CD4-positive, alpha-beta T cell (primary cell): ENCODE results near the gene COA1. TPM values are rescaled to one million over a fixed set of nuclear protein-coding genes. Genes with fewer than 3 reads are reported as not detected.

Source experiments
- ATAC-seq: fragments of 200-7000 bp; cut with Tn5 transposase; one replicate; pipeline ENCODE4 v1.10.0; 2022; ENCODE audit warnings: mild to moderate bottlenecking; ENCODE audit not compliant: poor library complexity
- CTCF ChIA-PET: fragments of 350-600 bp; sonication (Branson Sonifier 250); formaldehyde crosslinking; loops from one replicate; lab custom pipeline; 2021; ENCODE audit warnings: antibody characterized with exemption, inconsistent platforms; lab: Charles Lee
- POLR2A ChIA-PET: fragments of 350-600 bp; sonication (Branson Sonifier 250); formaldehyde crosslinking; loops from one replicate; lab custom pipeline; 2021; ENCODE audit warnings: antibody characterized with exemption, inconsistent platforms; lab: Charles Lee
- DNase-seq, 14 experiments: peaks; one replicate each; pipeline ENCODE4 v3.0.0-alpha.2; 2013 to 2020; ENCODE audit warnings: mixed read lengths in 2 of 14
- H3K27ac ChIP-seq, 2 donors: one replicate each; pipeline versions ENCODE4 v1.5.1 to v1.7.0; 2013; ENCODE audit warnings: low read length in 2 of 2, low read depth in 1 of 2, mild to moderate bottlenecking in 1 of 2
- H3K27me3 ChIP-seq, 2 experiments: 1 replicate in 1 of 2; 2 replicates in 1 of 2; pipeline versions ENCODE4 v1.6.1 to v1.7.0; 2013; ENCODE audit warnings: low read length in 2 of 2, control low read depth in 1 of 2, mild to moderate bottlenecking in 1 of 2, moderate library complexity in 1 of 2; ENCODE audit not compliant: insufficient read depth in 2 of 2, control insufficient read depth in 1 of 2
- H3K36me3 ChIP-seq: one replicate; pipeline ENCODE4 v1.6.1; 2013; ENCODE audit warnings: low read length, control low read depth; ENCODE audit not compliant: insufficient read depth
- H3K4me1 ChIP-seq: one replicate; pipeline ENCODE4 v1.6.1; 2013; ENCODE audit warnings: low read length, control low read depth; ENCODE audit not compliant: insufficient read depth
- H3K4me3 ChIP-seq: one replicate; pipeline ENCODE4 v1.5.1; 2013; ENCODE audit warnings: mild to moderate bottlenecking, low read length, moderate library complexity
- H3K9me3 ChIP-seq, 2 experiments: 1 replicate in 1 of 2; 2 replicates in 1 of 2; pipeline versions ENCODE4 v1.6.1 to v1.7.0; 2013; ENCODE audit warnings: low read length in 2 of 2, mild to moderate bottlenecking in 2 of 2, control low read depth in 1 of 2, moderate library complexity in 1 of 2; ENCODE audit not compliant: control insufficient read depth in 1 of 2, insufficient read depth in 1 of 2
- H3K27ac Mint-ChIP-seq: one replicate; pipeline ENCODE4 v1.8.0; 2020; ENCODE audit warnings: mixed read lengths
- H3K27me3 Mint-ChIP-seq: one replicate; pipeline ENCODE4 v1.8.0; 2021; ENCODE audit warnings: mixed read lengths
- H3K36me3 Mint-ChIP-seq: one replicate; pipeline ENCODE4 v1.8.0; 2021; ENCODE audit warnings: low read depth, mixed read lengths
- H3K4me1 Mint-ChIP-seq: one replicate; pipeline ENCODE4 v1.8.0; 2021; ENCODE audit warnings: low read depth, mixed read lengths
- H3K4me3 Mint-ChIP-seq: one replicate; pipeline ENCODE4 v1.8.0; 2020; ENCODE audit warnings: mild to moderate bottlenecking, mixed read lengths
- H3K9me3 Mint-ChIP-seq: one replicate; pipeline ENCODE4 v1.8.0; 2020; ENCODE audit warnings: mixed read lengths
- CTCF ChIP-seq: fragments of 200-600 bp; IDR thresholded peaks from one replicate; pipeline ENCODE4 v1.8.0; 2022; ENCODE audit warnings: antibody characterized with exemption, mild to moderate bottlenecking
- intact Hi-C, 2 experiments: fragments of 100-400 bp; cut with DNase I in 1 of 2; cut with micrococcal nuclease in 1 of 2; formaldehyde crosslinking; loops; one replicate each; pipeline versions ENCODE4 v1.15.1 to v1.9.0; 2023 to 2025; cut with DNase I, micrococcal nuclease
- total RNA-seq, 174 experiments: library from RNA in 2 of 174; stranded (reverse) in 2 of 174; gene quantifications; one replicate each; pipeline ENCODE4 v1.2.3 and lab custom pipeline; 2021 to 2026

COA1 gene
- total RNA-seq, 2 experiments from 2014 or later = 78.9 to 80.7 TPM

GRCh38 chr7:43697690-43698089 lies 31.6 kb downstream of the COA1 start:
- peaks cover 43% of the 10 kb centered on the region for H3K4me1 Mint-ChIP-seq
- no peaks in the 10 kb centered on the region for H3K27me3 Mint-ChIP-seq
- H3K27me3 ChIP-seq = no peaks in the 10 kb centered on the region
- no peak for ATAC-seq
- H3K4me3 Mint-ChIP-seq = peak overlapping the region; percentile 1
- H3K27ac ChIP-seq = no peak overlapping the region
- intact Hi-C loops = loop anchor here in 1 of 2 experiments (5.0 kb wide), 1 partner anchor 70 kb away; no protein-coding TSS in a partner anchor
- ChIA-PET POLR2A (interaction anchor here (0.6 to 5.6 kb wide), 6 partner anchors 18 to 113 kb away, joined by 3 to 254 read pairs (median 14); partner anchors contain the start of gene STK17A), CTCF (interaction anchor here (0.9 to 6.6 kb wide), 3 partner anchors 47 to 114 kb away, joined by 3 to 323 read pairs (median 58); partner anchors contain the start of gene STK17A)
- peak in 2 of 14 experiments; percentile 17 to 37 for DNase-seq
- H3K36me3 ChIP-seq = no peaks in the 10 kb centered on the region
- no peaks in the 10 kb centered on the region for H3K9me3 ChIP-seq
- no peak overlapping the region for H3K4me3 ChIP-seq
- H3K4me1 ChIP-seq = peaks cover 7% of the 10 kb centered on the region
- H3K36me3 Mint-ChIP-seq = no peaks in the 10 kb centered on the region
- TF ChIP-seq CTCF = no peak
- peak overlapping the region; percentile 66 for H3K27ac Mint-ChIP-seq
- no peaks in the 10 kb centered on the region for H3K9me3 Mint-ChIP-seq

- Mint-ChIP-seq H3K36me3 (no peaks in the 10 kb centered on the region), H3K4me1 (peaks cover 47% of the 10 kb centered on the region), H3K4me3 (no peak overlapping the region), H3K27me3 (no peaks in the 10 kb centered on the region), H3K27ac (no peak overlapping the region), H3K9me3 (no peaks in the 10 kb centered on the region)
- no peak for TF ChIP-seq CTCF
- intact Hi-C loops = loop anchor here in 1 of 2 experiments (5.0 kb wide), 1 partner anchor 68 kb away; no protein-coding TSS in a partner anchor
- Histone ChIP-seq H3K4me3 (no peak overlapping the region), H3K27ac (no peak overlapping the region), H3K27me3 (no peaks in the 10 kb centered on the region), H3K9me3 (no peaks in the 10 kb centered on the region), H3K36me3 (no peaks in the 10 kb centered on the region), H3K4me1 (peaks cover 17% of the 10 kb centered on the region)
- no peak for ATAC-seq
- ChIA-PET POLR2A (no interaction called here), CTCF (interaction anchor here (3.6 kb wide), 1 partner anchor 113 kb away, joined by 20 read pairs; the partner anchor contains the start of gene STK17A)
- no peak for DNase-seq
These were observed 34.0 kb downstream of the COA1 start for GRCh38 chr7:43695365-43695764.

GRCh38 chr7:43694399-43694748 lies 34.9 kb downstream of the COA1 start:
- Histone ChIP-seq H3K4me3 (no peak overlapping the region), H3K4me1 (peaks cover 17% of the 10 kb centered on the region), H3K27ac (no peak overlapping the region), H3K9me3 (no peaks in the 10 kb centered on the region), H3K27me3 (no peaks in the 10 kb centered on the region), H3K36me3 (no peaks in the 10 kb centered on the region)
- ChIA-PET POLR2A (interaction anchor here (1.0 to 1.6 kb wide), 2 partner anchors 30 to 112 kb away, joined by 5 to 6 read pairs; partner anchors contain the start of gene STK17A), CTCF (interaction anchor here (3.6 kb wide), 1 partner anchor 112 kb away, joined by 20 read pairs; the partner anchor contains the start of gene STK17A)
- H3K27me3 Mint-ChIP-seq = no peaks in the 10 kb centered on the region
- DNase-seq (no peak), ATAC-seq (no peak)
- no peaks in the 10 kb centered on the region for H3K9me3 Mint-ChIP-seq
- H3K4me1 Mint-ChIP-seq = peaks cover 47% of the 10 kb centered on the region
- no peak overlapping the region for H3K27ac Mint-ChIP-seq
- no peak for TF ChIP-seq CTCF
- H3K36me3 Mint-ChIP-seq = no peaks in the 10 kb centered on the region
- no peak overlapping the region for H3K4me3 Mint-ChIP-seq
- intact Hi-C loops = no loop called here
